Transverse colon (tissue), 4 donors: ENCODE results near the gene ABHD17B.

ENCODE experiments used
- CTCF ChIP-seq, 5 experiments: fragments of 200-600 bp in 3 of 5; fragments of 450-650 bp in 2 of 5; sonication (generic) in 3 of 5; IDR thresholded peaks; 1 replicate in 2 of 5; 2 replicates in 3 of 5; pipeline ENCODE4 v1.5.1; 2016 to 2017; ENCODE audit warnings: antibody characterized with exemption in 5 of 5, inconsistent platforms in 3 of 5, mild to moderate bottlenecking in 2 of 5, moderate library complexity in 1 of 5
- EP300 ChIP-seq: sonication (generic); formaldehyde crosslinking; IDR thresholded peaks from one replicate; pipeline ENCODE4 v1.6.1; 2017; ENCODE audit warnings: antibody characterized with exemption, low read depth
- POLR2A ChIP-seq: fragments of 450-650 bp; IDR thresholded peaks from one replicate; pipeline ENCODE4 v1.6.1; 2016; ENCODE audit warnings: antibody characterized with exemption, mild to moderate bottlenecking, moderate library complexity
- POLR2AphosphoS5 ChIP-seq, 3 donors: sonication (generic); formaldehyde crosslinking; IDR thresholded peaks; one replicate each; pipeline ENCODE4 v1.6.1; 2016; ENCODE audit warnings: antibody characterized with exemption in 3 of 3

GRCh38 chr9:71937070-71937625 lies 26.2 kb upstream of the ABHD17B start:
- TF ChIP-seq CTCF (IDR thresholded peaks at IDR 0.05) (no peak), POLR2A (no peak), POLR2AphosphoS5 (IDR thresholded peaks at IDR 0.05) (no peak), EP300 (no peak)
